Measurements from ENCODE around the gene DPEP1. TPM values are rescaled to one million over a fixed set of nuclear protein-coding genes. Genes with fewer than 3 reads are reported as not detected.

DPEP1 gene
- total and polyA plus RNA-seq, 3 experiments from 2014 or later = not detected

DNA sequence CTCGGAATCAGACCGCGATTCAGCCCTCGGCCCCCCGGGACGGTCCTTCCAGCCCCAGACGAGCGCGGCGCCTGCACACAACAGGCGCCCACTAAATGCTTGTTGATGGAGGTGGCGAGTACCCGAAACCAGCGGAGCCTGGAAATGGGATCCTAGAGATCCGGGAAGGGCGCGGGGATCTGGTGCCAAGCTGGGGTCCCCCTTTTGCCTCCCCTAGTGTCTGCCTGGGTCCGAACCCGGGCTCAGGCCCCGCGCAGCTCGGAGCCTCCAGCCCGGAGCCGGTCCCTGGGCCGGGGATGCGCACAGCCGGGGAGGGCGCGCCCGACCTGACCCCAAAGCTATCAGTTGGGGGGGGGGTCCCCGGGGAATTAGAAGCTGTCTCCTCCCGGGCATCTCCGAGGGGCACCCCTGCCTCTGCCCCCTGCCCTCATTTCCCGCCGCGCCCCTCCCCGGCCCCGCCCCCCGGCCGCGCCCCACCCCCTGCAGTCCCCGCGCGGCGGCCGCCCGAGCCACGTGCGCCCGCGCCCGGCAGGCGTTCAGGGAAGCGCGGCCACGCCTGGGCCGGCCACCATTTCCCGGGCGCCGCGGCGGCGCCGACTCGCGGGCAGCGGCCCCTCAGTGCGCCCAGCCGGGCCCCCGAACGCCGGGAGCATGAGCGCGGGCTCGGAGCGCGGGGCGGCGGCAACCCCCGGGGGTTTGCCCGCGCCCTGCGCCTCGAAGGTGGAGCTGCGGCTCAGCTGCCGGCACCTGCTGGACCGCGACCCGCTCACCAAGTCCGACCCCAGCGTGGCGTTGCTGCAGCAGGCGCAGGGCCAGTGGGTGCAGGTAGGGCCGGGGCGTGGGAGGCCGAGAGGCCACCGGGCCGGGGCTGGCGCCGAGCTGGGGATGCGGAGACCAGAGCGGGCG lies 37.9 kb upstream of the DPEP1 start, which contains the start of gene CPNE7:
CPNE7 (plus strand) TSS at position 512 of the 906 bp plus-strand sequence; CDS start at position 652, 140 bp downstream.
- peaks cover 6 to 20% (median 7%) of the 10 kb centered on the region in 3 donors for H3K4me1 Mint-ChIP-seq
- H3K36me3 Mint-ChIP-seq = no peaks in the 10 kb centered on the region
- CTCF ChIA-PET = interaction anchor here (1.2 to 2.0 kb wide), 2 partner anchors 66 to 125 kb away, joined by 4 to 6 read pairs; no protein-coding TSS in a partner anchor
- Histone ChIP-seq H3K9me3 (ENCODE audit: low read length) (no peaks in the 10 kb centered on the region), H3K27me3 (ENCODE audit: insufficient read depth, low read length, poor library complexity, severe bottlenecking) (peaks cover 8% of the 10 kb centered on the region), H3K4me3 (ENCODE audit: low read length) (peak within 1 kb of the TSS; percentile 28), H3K27ac (ENCODE audit: low read depth, low read length) (no peak within 1 kb of the TSS), H3K4me1 (ENCODE audit: insufficient read depth, low read length) (peaks cover 11% of the 10 kb centered on the region), H3K36me3 (ENCODE audit: insufficient read depth, low read length) (no peaks in the 10 kb centered on the region)
- peak within 1 kb of the TSS in 1 of 8 donors; percentile 47 for H3K27ac Mint-ChIP-seq
- POLR2A ChIA-PET = interaction anchor here (0.6 to 1.1 kb wide), 2 partner anchors 13 to 554 kb away, joined by 3 to 4 read pairs; no protein-coding TSS in a partner anchor
- no peaks in the 10 kb centered on the region for H3K9me3 Mint-ChIP-seq
- no peak for DNase-seq
- H3K27me3 Mint-ChIP-seq = peaks cover 8 to 21% of the 10 kb centered on the region in 2 donors
- H3K4me3 Mint-ChIP-seq = peak within 1 kb of the TSS in 6 of 7 donors; percentile 49 to 77 (median 64)

- no peaks in the 10 kb centered on the region for H3K36me3 ChIP-seq (ENCODE audit: insufficient read depth, low read length)
- H3K4me3 ChIP-seq (ENCODE audit: low read length) = no peak overlapping the region
- Mint-ChIP-seq H3K9me3 (no peaks in the 10 kb centered on the region), H3K27ac (no peak overlapping the region), H3K27me3 (peaks cover 8 to 21% of the 10 kb centered on the region in 2 donors), H3K4me3 (no peak overlapping the region), H3K36me3 (no peaks in the 10 kb centered on the region), H3K4me1 (peaks cover 6 to 20% (median 7%) of the 10 kb centered on the region in 3 donors)
- no peak overlapping the region for H3K27ac ChIP-seq (ENCODE audit: low read depth, low read length)
- CTCF ChIA-PET = interaction anchor here (0.9 to 2.0 kb wide), 3 partner anchors 21 to 124 kb away, joined by 3 to 6 read pairs (median 4); no protein-coding TSS in a partner anchor
- H3K27me3 ChIP-seq (ENCODE audit: insufficient read depth, low read length, poor library complexity, severe bottlenecking) = peaks cover 8% of the 10 kb centered on the region
- H3K4me1 ChIP-seq (ENCODE audit: insufficient read depth, low read length) = peaks cover 11% of the 10 kb centered on the region
- POLR2A ChIA-PET = no interaction called here
- no peaks in the 10 kb centered on the region for H3K9me3 ChIP-seq (ENCODE audit: low read length)
- DNase-seq = no peak
Observed at GRCh38 chr16:89576153-89577054, 37.0 kb upstream of the DPEP1 start.

GRCh38 chr16:89577055-89577759 lies 36.2 kb upstream of the DPEP1 start:
- no peak for DNase-seq
- peaks cover 1 to 14% (median 5%) of the 10 kb centered on the region in 3 donors for H3K4me1 Mint-ChIP-seq
- H3K4me3 ChIP-seq (ENCODE audit: low read length) = no peak overlapping the region
- H3K27ac ChIP-seq (ENCODE audit: low read depth, low read length) = no peak overlapping the region
- H3K27ac Mint-ChIP-seq = no peak overlapping the region
- peaks cover 8% of the 10 kb centered on the region for H3K27me3 ChIP-seq (ENCODE audit: insufficient read depth, low read length, poor library complexity, severe bottlenecking)
- peaks cover 4 to 15% of the 10 kb centered on the region in 2 donors for H3K27me3 Mint-ChIP-seq
- H3K36me3 Mint-ChIP-seq = no peaks in the 10 kb centered on the region
- H3K9me3 Mint-ChIP-seq = no peaks in the 10 kb centered on the region
- H3K9me3 ChIP-seq (ENCODE audit: low read length) = no peaks in the 10 kb centered on the region
- H3K4me1 ChIP-seq (ENCODE audit: insufficient read depth, low read length) = peaks cover 11% of the 10 kb centered on the region
- ChIA-PET POLR2A (no interaction called here), CTCF (interaction anchor here (0.9 to 2.0 kb wide), 2 partner anchors 22 to 64 kb away, joined by 3 to 6 read pairs; no protein-coding TSS in a partner anchor)
- H3K4me3 Mint-ChIP-seq = peak overlapping the region in 2 of 7 donors; percentile 9 to 24
- H3K36me3 ChIP-seq (ENCODE audit: insufficient read depth, low read length) = no peaks in the 10 kb centered on the region

DNA sequence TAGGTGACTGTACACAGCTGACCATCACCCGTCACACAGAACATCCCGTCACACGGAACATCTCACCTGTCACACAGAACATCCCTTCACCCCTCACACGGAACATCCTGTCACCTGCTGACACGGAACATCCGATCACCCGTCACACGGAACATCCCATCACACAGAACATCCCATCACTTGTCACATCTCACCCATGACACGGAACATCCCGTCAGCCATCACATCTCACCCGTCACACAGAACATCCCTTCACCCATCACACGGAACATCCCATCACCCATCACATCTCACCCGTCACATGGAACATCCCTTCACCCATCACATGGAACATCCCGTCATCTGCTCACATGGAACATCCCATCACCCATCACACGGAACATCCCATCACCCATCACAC lies 34.1 kb upstream of the DPEP1 start:
- Histone ChIP-seq H3K27ac (ENCODE audit: low read depth, low read length) (no peak overlapping the region), H3K4me1 (ENCODE audit: insufficient read depth, low read length) (peaks cover 4% of the 10 kb centered on the region), H3K4me3 (ENCODE audit: low read length) (no peak overlapping the region), H3K36me3 (ENCODE audit: insufficient read depth, low read length) (no peaks in the 10 kb centered on the region), H3K27me3 (ENCODE audit: insufficient read depth, low read length, poor library complexity, severe bottlenecking) (peaks cover 1% of the 10 kb centered on the region), H3K9me3 (ENCODE audit: low read length) (no peaks in the 10 kb centered on the region)
- Mint-ChIP-seq H3K27me3 (no peaks in the 10 kb centered on the region), H3K27ac (no peak overlapping the region), H3K4me3 (no peak overlapping the region), H3K36me3 (no peaks in the 10 kb centered on the region), H3K4me1 (peaks cover 0 to under 1% (median 0%) of the 10 kb centered on the region in 3 donors), H3K9me3 (no peaks in the 10 kb centered on the region)
- no peak for DNase-seq
- POLR2A ChIA-PET = no interaction called here
- CTCF ChIA-PET = no interaction called here

DNA sequence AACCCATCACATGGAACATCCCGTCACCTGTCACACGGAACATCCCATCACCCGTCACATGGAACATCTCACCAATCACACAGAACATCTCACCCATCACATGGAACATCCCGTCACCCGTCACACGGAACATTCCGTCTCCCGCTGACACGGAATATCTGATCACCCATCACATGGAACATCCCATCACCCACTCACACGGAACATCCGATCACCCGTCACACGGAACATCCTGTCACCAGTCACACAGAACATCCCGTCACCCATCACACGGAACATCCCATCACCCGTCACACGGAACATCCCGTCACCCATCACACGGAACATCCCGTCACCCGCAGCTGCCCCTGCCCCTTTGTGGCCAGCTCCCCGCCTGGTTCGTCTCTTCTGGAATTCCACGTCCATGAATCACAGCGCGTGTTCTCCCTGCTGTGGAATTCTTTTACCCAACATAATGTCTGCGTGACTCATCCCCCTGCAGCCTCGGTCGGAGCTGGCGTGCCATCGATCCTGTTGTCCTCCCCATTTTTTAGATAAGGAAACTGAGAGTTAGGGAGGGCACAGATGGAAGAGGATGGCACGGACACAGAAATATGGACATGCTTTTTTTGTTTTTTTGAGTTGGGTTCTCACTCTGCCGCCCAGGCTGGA lies 32.3 kb upstream of the DPEP1 start:
- Histone ChIP-seq H3K27ac (ENCODE audit: low read depth, low read length) (no peak overlapping the region), H3K27me3 (ENCODE audit: insufficient read depth, low read length, poor library complexity, severe bottlenecking) (no peaks in the 10 kb centered on the region), H3K9me3 (ENCODE audit: low read length) (no peaks in the 10 kb centered on the region), H3K4me1 (ENCODE audit: insufficient read depth, low read length) (no peaks in the 10 kb centered on the region), H3K4me3 (ENCODE audit: low read length) (no peak overlapping the region), H3K36me3 (ENCODE audit: insufficient read depth, low read length) (no peaks in the 10 kb centered on the region)
- Mint-ChIP-seq H3K4me3 (no peak overlapping the region), H3K27me3 (no peaks in the 10 kb centered on the region), H3K4me1 (peaks cover 0 to 1% (median 0%) of the 10 kb centered on the region in 3 donors), H3K9me3 (no peaks in the 10 kb centered on the region), H3K27ac (no peak overlapping the region), H3K36me3 (no peaks in the 10 kb centered on the region)
- CTCF ChIA-PET = no interaction called here
- POLR2A ChIA-PET = no interaction called here
- DNase-seq = no peak

GRCh38 chr16:89581861-89582563 lies 31.4 kb upstream of the DPEP1 start:
- DNase-seq = no peak
- Histone ChIP-seq H3K9me3 (ENCODE audit: low read length) (no peaks in the 10 kb centered on the region), H3K27me3 (ENCODE audit: insufficient read depth, low read length, poor library complexity, severe bottlenecking) (no peaks in the 10 kb centered on the region), H3K4me1 (ENCODE audit: insufficient read depth, low read length) (no peaks in the 10 kb centered on the region), H3K27ac (ENCODE audit: low read depth, low read length) (no peak overlapping the region), H3K36me3 (ENCODE audit: insufficient read depth, low read length) (no peaks in the 10 kb centered on the region), H3K4me3 (ENCODE audit: low read length) (no peak overlapping the region)
- ChIA-PET POLR2A (no interaction called here), CTCF (no interaction called here)
- Mint-ChIP-seq H3K4me1 (peaks cover 0 to 1% (median 0%) of the 10 kb centered on the region in 3 donors), H3K4me3 (peak overlapping the region in 1 of 7 donors; percentile 16), H3K27me3 (no peaks in the 10 kb centered on the region), H3K27ac (no peak overlapping the region), H3K36me3 (no peaks in the 10 kb centered on the region), H3K9me3 (no peaks in the 10 kb centered on the region)
